GM10847 (cell line): ENCODE results near the gene NUP50.

Source experiments
- POLR2A ChIP-seq: IDR thresholded peaks from 2 replicates; pipeline ENCODE4 v1.6.1; 2011; ENCODE audit not compliant: insufficient read length; ENCODE audit errors: extremely low read depth

The NUP50 gene

GRCh38 chr22:45150139-45150538 is 13.6 kb upstream of the NUP50 start:
- no peak for TF ChIP-seq POLR2A

DNA sequence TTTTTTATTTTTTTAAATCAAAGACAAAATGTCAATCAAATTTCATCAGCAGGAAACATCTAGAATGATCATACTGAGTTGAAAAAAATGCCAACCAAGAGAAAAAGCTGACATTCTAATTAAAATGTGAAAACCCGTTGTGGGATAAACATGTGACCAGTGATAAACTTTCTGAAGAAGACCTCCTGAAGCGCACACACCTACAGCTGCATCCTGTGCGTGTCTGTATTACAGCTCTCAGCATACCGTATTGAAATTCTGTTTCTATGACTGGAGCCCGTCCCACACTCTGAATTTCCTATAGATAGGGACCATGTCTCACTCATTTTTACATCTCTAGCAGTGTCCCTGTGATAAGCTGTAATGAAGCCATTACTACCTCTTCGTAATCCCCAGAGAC is 12.2 kb upstream of the NUP50 start:
- no peak for TF ChIP-seq POLR2A

GRCh38 chr22:45154383-45154782 is 9.3 kb upstream of the NUP50 start:
- no peak for TF ChIP-seq POLR2A

GRCh38 chr22:45155050-45155840 is 8.5 kb upstream of the NUP50 start:
- no peak for TF ChIP-seq POLR2A

GRCh38 chr22:45157907-45158306 is 5.8 kb upstream of the NUP50 start:
- no peak for TF ChIP-seq POLR2A

DNA sequence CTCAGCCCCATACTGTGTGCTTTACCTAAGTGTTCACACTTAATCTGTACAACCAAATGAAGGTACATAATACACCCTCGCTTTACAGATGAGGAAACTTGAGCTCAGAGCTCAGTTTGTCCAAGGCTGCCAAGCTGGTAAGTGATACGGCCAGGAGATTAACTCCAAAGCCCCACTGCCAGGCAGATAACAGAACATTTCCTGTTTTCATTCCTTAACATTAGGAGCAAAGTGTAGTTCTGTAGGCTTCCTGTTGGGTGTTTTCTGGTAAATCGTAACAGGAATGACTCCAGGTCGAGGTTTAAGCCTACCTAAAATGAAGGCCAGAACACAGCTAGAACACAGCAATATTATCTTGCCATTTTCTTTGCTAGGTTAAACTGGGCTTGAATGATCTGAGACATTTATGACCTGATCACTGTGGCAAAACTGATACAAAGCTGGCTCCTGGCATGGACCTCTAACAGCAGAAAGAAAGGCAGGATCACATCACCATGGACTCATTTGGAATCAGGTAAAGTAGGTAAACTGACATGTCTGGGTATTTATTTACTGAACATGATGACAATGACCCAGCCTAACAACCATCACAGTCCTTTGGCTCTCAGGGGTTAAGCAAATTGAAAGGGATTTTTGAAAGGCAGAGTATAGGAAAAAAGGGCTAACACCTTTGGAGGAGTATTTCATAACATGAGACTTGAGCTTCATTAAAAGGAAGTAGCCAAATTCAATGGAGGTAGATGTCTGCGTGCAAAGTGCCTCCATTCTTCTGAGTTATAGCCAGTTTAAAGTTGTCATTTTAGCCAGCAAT is 3.9 kb upstream of the NUP50 start:
- TF ChIP-seq POLR2A: no peak

DNA sequence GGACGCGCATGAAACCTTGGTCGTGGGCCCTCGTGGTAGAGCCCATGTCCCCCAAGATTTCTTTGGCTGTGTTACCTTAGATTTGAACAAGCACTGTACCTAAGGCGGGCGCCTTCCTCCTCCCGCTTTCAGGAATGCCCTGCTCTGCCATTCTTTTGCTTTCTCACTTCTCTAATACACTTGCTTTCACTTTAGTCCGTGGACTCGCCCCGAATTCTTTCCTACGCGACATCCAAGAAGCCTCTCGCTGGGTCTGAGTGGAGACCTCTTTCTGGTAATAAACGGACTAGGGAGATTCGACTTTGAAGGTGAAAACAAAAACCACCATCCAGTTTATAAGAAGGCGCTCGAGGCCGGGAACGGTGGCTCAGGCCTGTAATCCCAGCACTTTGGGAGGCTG is 1.2 kb upstream of the NUP50 start:
- no peak for TF ChIP-seq POLR2A

GRCh38 chr22:45163099-45163450 is 650 bp upstream of the NUP50 start:
- TF ChIP-seq POLR2A: no peak

GRCh38 chr22:45164270-45165088 is 754 bp downstream of the NUP50 start:
- TF ChIP-seq POLR2A: no peak

DNA sequence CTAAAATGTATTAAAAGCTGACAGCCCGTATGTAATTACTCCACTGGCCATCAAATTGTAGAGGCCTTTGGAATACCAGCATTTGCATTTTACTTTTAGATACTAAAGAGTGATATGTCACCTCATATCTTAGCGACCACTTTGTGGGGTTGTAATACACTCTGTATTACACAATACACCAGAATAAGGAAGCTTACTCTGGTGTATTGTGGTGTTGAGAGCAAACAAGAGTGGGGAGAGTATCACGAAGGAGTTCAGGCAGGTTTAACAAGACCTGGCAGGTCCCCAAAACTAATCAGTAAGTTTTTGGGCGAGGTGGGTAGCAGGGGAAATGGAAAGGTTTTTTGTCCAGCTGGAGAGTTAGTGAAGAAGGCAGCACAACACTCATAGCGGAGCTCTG is 3.2 kb downstream of the NUP50 start:
- TF ChIP-seq POLR2A: no peak

- TF ChIP-seq POLR2A: no peak
These were observed 6.1 kb downstream of the NUP50 start for GRCh38 chr22:45169591-45170466.

DNA sequence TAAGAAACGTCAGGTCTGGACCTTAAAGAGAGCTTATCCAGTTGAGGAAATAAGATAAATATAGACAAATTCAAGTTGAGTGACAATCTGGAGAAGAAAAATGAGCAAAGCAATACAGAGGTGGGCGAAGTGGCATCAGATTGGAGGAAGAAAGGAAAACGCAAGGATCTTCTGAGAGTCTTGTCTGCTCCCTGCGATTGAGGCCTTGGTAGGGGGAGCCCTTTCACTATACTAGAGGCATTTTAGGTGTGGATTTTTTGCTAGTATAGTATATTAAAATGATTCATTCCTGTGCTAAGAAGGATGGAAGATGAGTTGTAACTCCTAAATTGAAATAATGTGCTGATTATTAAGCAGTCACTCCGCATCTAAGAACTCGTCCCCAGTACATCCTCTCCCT is 8.1 kb downstream of the NUP50 start:
- TF ChIP-seq POLR2A: no peak

DNA sequence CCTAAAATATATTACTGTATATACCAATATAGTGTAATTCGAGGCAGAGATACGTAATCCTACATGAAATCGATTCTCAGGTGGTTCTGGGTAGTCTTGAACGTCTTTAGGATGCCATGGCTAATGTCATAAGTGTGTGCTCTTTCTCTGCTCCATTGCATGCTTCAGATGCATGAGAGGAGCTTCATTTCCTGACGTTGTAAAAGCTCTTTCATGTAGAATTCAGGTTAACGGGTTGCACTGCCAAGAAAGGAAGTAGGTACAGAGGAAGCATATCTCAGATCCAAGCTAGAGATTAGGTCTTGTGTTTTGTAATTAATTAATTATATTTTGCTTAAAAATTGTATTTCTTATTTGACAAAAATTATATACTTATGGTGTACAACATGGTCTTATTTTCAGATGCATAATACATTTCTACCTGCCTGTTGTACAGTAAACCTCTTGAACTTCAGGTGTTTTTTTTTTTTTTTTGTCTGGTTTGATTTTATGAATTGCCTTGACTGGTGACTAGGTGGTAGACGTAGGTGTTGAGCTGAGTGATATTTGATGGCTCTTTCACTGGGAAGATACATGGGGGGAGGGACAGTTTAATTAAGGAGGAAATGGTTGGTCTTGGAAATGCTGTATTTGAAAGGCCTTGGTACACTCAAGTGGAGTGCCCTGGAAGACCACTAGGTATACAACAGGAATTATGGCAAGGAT is 9.3 kb downstream of the NUP50 start:
- TF ChIP-seq POLR2A: no peak
